ENCODE measurements around the gene ELK4.
A peak's percentile ranks its signal among the peaks of the same experiment; 100 is the strongest.

The ELK4 gene, protein sequence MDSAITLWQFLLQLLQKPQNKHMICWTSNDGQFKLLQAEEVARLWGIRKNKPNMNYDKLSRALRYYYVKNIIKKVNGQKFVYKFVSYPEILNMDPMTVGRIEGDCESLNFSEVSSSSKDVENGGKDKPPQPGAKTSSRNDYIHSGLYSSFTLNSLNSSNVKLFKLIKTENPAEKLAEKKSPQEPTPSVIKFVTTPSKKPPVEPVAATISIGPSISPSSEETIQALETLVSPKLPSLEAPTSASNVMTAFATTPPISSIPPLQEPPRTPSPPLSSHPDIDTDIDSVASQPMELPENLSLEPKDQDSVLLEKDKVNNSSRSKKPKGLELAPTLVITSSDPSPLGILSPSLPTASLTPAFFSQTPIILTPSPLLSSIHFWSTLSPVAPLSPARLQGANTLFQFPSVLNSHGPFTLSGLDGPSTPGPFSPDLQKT

DNA sequence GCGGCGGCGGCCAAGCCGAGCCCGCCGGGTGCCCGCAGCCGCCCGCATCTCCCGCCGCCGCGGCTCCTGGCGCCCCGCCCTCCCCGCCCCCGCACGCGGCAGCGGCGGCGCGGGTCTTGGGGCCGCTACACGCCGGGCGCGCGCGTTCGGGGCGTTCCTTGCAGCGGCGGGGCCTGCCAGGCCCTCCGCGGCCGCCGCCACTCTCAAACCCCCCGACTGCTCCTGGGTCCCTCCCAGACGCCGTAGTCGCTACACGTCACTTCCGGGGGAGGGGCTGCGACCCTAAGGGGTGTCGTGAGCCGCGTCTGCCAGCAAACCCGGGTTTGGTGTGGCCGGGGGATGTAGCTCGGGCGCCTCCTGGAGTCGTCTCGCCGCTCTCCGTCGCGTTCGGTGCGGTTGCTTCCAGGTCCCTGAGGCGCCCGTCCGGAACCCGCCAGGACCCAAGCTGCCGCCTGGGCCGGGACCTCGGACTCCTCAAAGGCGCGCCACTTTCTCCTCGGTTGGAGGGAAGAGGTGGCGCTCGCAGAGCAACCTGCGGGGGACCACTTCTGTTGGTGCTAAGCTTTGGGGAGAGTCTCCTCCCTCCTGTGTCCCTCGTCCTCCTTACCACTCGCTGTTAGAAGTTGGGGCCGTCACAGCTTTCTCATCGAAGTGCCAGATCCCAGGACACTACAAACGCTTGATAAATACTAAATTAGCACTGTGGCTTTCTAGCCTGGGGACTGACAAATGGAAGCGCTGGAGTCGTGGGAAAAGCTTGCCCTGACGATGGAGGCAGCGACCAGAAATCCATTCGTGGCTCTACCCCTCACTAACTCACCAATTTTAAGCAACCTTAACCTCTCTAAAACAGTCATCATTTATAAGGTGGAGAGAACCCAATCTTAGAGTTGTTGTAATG is at the start of gene ELK4:
TSS of gene ELK4 (minus strand) at position 244 of the 901 bp plus-strand sequence. CDS start 8,129 bp downstream, outside the sequence.
- peak; percentile 78 to 86 for DNase-seq

DNA sequence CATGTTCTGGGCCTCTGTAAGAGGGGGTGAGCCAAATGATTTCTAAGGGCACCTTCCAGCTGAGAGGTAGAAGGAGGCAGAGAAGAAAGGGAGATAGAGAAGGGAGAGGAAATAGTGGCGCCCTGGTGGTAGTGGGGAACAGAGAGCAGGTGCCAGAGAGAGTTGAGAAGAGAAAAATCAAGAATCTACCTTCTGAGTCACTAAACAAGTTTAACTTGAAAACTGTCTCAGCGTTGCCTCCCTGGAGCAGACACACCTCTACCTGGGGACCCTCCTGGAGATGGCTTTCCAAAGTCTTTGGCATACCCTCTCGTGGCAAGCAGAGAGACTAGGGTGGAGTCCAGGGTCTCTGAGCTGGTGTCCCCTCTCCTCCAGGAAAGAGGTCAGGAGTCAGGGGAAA is 49.6 kb upstream of the ELK4 start:
- DNase-seq, result no peak

DNA sequence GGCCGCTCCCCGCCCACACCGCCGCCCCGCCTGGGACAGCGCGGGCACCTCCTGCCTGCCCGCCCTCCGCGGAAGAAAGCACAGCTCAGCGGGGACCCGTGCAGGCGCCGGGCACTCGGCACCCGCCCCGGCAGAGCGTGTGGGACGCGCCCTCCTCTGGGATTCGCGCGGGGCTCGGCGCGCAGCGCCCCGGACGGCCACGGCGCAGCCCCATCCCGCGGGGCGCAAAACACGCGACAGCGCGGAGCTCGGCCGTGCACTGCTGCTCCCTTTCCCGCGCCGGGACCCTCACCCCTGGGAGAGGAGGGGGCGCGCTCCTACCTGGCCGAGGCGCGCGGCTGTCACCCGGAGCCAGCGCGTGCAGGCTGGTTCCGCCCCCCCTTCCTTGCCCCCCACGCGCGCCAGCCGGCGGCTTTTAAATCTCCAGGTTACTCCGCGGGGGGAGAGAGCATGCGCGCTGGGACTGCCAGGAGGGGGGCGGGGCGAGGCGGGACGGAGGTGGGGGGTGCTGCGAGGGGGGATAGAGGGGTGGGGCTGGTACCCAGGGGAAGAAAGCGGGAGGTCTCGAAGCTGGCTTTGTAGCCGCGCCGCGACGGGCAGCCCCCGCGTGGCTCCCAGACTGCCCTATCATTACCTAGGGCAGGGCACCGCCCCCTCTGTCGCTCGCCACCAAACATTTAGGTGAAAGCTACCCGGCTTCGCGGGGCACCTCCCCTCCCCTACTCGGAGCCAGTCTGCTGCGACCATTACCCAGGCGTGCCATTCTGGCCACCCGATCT is 48.5 kb upstream of the ELK4 start, which contains the start of gene SLC45A3:
TSS of gene SLC45A3 (minus strand) at position 437 of the 779 bp plus-strand sequence. CDS start 15,853 bp downstream, outside the sequence.
- peak in 1 of 2 experiments; percentile 12 for DNase-seq

DNA sequence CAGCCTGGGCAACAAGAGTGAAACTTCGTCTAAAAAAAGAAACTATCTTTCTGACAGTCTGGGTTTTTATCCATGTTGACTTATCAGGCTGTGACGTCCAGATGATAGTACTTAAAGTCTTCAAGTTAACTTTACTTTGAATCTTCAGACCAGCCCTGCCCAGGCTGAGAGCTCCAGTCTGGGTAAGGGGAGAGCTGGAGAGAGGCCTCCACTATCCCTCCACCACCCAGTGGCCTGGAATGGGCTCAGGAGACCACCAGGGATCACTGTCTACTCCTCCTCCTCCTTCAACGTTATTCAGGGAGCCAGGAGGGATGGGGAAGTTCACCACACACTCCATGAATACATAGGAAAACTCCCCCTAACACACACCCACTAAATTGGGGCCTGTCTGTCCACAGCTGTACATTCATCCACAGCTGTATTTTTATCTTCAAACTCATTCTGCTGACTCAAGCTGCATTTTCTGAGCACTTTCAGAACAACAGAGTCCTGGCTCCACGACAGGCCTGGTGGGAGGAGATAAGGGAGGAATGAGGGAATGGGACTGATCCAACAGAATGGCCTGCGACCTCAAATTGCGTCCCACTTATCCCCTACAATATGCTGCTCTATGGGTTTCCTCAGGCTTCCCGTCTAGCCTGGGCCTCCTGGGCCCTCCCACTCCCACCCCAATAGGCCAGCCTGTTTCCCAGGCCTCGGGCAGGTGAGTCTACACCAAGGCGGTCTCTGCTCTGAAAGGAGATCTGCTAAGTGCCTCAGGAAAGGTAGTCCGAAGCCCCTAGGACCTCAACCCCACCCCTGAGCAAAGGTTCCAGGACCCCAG is 46.7 kb upstream of the ELK4 start:
- no peak for DNase-seq

DNA sequence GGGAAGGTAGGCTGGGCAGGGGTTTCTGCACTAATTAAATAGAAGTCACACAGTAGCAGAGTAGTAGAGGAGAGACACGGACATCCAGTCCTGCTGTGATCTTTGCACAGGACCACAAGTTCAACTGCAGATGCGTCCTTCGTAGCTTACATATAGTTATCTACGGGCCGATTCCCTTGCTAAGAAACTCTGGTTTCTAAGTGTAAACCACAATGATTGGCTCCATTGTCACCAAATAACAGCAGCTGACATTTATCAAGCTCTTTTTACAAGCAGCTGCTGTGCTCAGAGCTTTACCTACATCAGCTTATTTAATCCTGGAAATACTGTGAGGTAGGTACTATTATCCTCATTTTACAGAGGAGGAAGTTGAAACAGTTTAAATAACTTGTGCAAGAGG is 45.4 kb upstream of the ELK4 start:
- DNase-seq, result no peak

DNA sequence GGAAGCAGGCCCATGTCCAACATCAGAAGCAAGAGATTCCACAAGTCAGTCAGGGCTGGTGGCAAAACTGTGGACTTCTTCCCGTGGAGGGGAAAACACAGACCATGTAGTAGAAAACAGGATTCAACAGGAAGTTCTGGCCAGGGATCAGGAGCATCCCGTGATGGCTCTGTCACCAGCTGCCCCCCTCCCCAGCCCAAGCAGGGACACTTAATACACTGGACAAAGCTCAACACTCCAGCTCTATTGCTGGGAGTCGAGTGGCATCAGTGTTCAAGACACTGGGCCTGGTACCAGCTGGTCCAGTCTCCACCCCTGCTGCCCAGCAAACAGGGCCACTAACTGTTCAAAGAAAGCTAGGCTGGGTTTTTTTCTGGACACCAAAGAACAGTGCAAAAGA is 44.8 kb upstream of the ELK4 start:
- DNase-seq, result no peak

DNA sequence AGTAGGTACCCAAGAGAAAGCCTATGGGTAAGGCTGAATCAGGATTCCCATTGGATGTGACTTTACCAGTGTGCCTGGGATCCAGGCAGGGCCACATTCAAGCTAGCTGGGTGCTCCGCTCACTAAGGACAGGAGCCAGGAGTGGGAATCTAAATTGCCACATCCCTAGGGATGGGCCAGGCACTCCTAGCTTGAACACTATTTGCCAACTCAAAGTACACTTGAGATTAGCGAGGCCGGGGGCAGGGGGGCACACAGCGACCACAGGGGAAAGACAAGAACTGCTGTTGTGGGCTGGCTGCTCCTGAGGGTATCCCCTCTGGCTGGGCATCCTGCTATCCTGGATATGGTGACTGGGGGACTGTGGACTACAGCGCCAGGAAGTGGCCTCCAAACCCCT is 44.2 kb upstream of the ELK4 start:
- no peak for DNase-seq

DNA sequence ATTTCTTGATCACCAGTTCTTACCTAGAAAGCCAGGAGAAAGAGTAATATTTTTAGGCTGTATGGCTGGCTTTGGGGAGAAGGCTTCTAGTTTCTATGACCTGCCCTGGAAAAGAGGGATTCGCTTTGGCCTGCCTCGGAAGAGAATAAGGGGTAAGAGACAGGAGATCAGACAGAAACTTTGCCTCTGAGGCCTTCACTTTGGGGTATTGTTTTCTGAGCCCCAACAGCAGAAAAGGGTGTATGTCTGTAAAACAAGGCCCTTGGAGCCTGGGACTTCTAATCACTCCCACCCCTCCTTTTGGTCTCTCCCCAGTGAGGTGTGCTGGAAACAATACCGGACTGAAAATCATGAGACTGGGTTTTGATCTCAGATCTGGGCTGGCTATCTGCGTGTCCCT is 43.4 kb upstream of the ELK4 start:
- no peak for DNase-seq

DNA sequence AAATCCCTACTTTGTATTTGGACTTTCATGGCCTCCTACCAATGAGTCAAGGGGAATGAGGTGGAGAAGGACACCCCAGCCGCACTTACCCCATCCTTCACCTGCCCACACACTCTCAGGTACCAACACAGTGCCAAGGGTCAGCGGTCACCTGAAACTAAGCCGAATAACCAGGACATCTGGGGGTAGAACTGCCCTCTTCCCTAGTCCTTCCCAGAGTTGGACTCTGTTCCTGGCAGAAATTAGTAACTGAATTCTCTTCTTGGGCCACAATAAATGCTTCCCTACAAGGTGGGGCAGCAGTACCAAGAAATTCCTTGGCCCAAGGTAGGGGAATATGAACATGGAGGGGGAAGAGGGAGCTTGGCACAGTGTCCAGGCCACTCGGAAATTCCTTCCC is 41.2 kb upstream of the ELK4 start:
- DNase-seq, result no peak

DNA sequence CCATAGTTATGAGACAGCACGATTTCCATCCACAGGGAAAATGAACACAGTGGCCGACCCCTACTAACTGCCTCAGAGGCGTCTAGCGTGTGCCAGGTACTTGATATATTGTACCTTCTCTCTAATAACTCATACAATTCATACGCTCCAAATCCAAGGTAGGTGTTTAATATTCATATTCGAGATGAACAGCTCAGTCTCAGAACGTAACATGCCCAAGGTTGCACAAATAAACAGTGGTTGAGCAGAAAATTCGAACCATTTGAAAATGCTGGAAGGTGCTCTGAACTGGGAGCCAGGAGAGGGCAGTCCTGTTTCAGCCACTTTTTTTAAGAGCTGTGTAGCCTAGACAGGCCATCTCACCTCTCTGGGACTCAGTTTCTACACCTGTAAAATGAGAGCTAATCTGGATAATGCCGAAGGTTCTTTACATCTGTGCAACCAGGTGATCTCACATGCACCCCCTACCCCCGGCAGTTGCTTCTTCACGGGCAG is 40.6 kb upstream of the ELK4 start:
- DNase-seq, result no peak

DNA sequence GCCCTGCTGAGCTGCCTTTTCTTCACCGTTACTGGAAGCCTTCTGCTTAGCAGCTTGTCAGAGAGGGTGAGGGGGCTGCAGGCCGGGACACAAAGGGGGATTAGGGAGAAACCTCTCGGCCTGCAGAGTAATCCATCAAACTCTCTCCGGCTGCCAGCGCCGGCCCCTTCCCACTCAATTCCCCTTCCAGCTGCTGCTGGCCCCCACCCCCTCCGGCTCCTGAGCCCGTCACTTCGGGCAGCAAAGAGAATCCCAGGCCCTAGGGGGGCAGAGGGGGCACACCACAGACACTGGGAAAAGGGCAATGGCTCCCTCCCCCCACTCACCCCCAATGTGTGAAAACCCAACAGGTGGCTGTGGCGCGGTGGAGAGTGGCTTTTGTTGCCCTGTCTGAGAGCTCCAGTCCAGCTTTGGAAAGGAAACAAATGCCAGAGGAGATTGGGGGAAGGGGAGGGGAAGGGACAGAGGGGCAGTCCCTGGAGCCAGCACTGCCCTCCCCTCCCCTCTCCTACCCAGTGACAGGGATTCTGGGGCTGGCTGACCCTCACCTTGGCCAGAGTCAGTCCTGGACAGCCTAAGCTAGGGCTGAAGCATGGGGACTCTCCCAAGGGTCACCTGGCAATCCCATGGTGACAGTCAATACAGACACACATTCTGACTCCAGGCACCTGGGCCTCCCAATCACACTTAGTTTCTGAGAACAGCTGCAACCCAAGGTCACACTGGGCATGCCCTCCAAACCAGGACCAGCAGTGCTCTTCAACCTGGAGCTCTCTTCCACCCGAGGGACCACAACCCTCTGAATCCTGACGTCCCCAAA is 39.0 kb upstream of the ELK4 start:
- DNase-seq, result no peak

DNA sequence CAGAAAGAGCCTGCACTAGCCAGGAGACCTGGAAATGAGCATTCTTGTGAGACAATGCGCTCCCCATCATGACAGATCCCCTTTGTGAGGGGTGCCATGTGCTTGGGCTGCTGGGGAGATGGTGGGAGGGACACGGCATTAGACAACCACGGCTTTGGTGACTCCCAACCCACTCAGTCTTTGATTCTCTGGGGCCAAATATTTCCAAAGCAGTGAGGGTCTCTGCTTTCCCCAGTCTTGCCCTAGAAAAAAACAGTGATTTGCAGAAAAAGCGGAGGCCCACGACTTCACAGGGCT is 38.3 kb upstream of the ELK4 start:
- no peak for DNase-seq

DNA sequence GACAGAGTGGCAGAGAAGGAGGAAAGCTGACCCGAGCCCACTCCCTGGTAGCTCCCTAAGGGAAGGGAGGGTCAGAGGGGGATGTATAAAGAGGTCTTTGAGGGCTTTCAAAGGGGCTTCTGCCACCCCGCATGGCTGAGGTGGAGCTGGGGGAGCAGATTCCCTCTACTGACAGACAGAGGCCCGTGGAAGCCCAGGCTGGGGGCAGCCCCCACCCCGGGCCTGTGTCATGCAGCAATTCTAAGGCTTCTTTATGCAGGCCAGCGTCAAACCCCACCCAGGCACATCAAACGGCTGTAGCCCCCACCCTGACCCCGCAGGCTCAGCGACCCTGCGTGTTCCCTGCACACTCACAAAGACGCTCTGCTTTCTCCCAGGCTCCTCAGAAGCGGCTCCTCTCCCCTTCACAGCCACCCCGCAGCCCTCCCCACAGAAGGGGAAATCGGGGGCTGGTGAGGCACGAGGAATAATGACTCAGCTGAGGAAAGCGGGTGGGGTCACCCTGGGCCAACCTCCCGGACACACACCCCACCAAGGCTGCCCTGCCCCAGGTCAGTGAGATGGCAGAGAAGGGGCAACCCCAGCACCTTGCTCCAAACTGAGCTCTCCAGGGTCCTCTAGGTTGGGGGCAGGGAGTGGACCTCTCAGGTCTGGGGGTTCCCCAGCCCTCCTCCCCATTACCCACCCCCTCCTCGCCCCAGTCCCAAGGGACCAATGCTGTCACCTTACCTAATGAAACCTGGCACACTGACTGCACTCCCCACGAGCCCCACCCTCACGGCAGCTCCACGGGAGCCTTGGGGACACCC is 37.7 kb upstream of the ELK4 start:
- DNase-seq, result no peak

DNA sequence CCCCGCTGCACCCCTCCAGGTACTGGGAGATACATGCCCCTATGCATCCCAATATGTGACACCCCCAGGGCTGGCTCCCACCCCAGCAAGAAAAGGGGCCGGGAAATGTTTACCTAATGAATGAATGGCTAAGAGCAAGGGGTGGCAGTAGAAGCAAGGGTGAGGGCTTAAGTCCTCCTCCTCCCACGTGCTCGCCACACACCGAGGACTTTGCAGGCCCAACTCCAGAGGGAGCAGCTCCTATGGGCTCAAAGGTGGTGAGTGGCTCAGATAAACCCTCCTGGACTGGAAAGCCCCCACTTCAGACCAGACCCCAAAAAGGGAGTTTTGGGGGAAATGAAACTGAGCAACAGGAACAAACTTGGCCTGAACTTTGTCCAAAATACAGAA is 37.1 kb upstream of the ELK4 start:
- no peak for DNase-seq

DNA sequence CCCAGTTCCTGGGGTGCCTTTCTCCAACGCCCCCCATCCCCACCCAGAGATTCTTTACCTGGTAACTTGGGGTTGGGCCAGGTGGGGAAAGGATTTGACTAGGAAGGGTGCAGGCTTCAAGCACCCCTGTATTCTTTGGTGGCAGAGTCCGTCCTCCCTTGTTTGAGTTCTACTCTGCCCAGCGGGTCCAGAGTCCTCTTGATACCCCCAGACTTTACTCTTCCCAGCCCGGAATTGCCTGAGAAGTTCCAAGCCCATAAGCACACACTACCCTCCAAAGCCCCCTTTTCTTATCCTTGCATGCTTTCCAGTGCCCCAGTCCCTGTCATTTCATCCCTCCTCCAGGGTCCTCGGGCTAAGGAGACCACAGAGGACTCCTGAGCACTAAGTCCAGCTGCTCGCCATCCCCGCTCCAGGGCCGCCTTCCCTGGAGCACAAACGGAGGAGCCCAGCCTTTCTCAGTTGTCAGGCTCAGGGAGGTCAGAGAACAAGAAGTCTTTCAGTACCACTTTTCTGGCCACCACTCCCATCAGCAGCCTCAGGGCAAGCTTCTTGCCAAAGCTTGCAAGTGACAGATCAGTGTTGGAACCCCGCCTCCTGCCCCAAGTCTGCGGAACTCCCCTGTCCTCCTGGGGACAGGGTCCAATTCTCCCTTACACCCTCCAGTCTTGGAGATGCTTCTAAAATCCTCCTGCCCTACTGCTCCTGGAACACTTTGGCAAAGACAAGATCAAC is 36.3 kb upstream of the ELK4 start:
- no peak for DNase-seq

DNA sequence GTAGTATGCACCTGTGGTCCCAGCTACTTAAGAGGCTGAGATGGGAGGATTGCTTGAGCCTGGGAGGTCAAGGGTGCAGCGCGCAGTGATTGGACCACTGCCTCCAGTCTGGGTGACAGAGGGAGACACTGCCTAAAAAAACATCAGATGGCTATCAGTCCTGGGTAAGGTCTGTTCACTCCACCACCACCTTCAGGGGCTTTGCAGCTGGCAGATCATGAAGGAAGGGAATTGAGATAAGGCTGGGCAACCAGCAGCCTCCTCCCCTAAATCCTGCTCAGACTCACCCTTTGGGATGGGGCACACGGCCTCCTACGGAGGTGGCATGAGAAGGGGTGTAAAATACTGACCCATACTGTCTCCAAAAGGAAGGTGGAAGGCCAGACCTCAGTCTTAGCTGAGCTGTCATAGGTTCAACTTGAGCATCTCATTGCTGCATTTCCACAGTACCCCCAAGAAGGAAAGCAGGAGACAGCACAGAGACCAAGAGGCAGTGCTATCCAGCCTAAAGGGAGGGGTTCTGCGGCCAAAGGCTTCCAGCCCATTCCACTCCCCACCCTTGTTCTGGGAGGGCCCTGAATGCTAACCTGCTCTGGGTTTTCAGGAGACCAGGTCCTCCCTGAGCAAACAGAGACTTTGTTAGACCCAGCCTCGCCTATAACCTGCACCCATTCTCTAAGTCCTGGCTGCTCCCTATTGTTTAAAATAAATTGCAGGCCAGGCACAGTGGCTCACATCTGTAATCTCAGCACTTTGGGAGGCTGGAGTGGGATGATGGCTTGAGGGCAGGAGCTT is 34.8 kb upstream of the ELK4 start:
- no peak for DNase-seq

DNA sequence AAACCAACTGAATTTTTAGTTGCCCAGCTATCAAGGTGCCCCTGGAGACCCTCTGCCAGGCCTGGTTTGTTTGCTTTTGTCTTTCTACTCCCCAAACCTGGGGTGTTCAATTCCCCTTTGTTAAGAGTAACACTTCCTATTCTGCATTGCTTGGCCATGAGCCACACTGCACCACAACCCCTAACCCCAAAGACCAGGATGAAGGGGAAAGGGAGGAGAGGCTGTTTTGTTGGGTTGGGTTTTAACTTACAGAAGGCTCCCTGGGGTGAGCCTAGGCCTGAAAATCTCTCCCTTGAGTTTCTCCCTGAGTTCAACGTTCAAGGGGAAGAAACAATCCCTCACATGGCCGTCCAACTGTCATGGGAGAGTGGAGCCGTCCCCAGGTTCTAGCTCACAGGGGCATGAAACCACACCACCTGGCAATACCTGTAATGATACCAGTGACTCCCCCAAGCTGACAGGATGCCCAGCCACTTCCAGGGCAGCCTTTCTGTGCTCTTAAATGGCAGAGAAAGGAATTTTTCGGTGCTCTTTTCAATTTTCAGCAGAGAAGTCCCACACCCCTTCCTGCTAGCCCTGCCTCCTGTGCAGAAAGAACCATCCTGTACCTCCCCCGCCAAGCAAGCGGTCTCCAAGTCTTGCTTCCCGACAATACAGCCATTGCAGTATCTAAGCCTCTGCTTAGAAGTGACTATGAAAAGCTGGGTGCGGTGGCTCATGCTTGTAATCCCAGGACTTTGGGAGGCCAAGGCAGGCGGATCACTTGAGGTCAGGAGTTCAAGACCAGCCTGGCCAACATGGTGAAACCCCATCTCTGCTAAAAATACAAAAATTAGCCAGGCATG is 33.6 kb upstream of the ELK4 start:
- no peak for DNase-seq
